Right lobe of liver (tissue), 6 donors: ENCODE results near the gene NTN5. TPM values are rescaled to one million over a fixed set of nuclear protein-coding genes. Genes with fewer than 3 reads are reported as not detected.

Experiments
- ATAC-seq, 4 donors: fragments of 200-7000 bp; cut with Tn5 transposase; one replicate each; pipeline ENCODE4 v1.9.1; 2020; ENCODE audit warnings: mild to moderate bottlenecking in 4 of 4, moderate library complexity in 4 of 4
- DNase-seq, 3 donors: peaks; one replicate each; pipeline ENCODE4 v3.0.0-alpha.2; 2020
- H3K27ac ChIP-seq, 3 donors: fragments of 200-600 bp; one replicate each; pipeline ENCODE4 v1.8.0; 2022
- H3K27me3 ChIP-seq, 2 donors: fragments of 200-600 bp; one replicate each; pipeline ENCODE4 v1.8.0; 2022
- H3K36me3 ChIP-seq, 4 donors: fragments of 200-600 bp; sonication (generic) in 1 of 4; one replicate each; pipeline versions ENCODE4 v1.5.1 to v1.8.0; 2017 to 2022; ENCODE audit warnings: control low read depth in 1 of 4
- H3K4me1 ChIP-seq, 4 donors: fragments of 200-600 bp; sonication (generic) in 1 of 4; one replicate each; pipeline versions ENCODE4 v1.5.1 to v1.8.0; 2017 to 2022; ENCODE audit warnings: control low read depth in 1 of 4
- H3K4me3 ChIP-seq, 3 donors: fragments of 200-600 bp; one replicate each; pipeline ENCODE4 v1.8.0; 2022
- H3K9me3 ChIP-seq, 4 donors: fragments of 200-600 bp; sonication (generic) in 1 of 4; one replicate each; pipeline versions ENCODE4 v1.5.1 to v1.8.0; 2017 to 2022; ENCODE audit warnings: control low read depth in 1 of 4
- CTCF ChIP-seq, 4 donors: fragments of 200-600 bp in 3 of 4; fragments of 450-650 bp in 1 of 4; IDR thresholded peaks; one replicate each; pipeline versions ENCODE4 v1.5.1 to v1.8.0; 2016 to 2022; ENCODE audit warnings: antibody characterized with exemption in 4 of 4, mild to moderate bottlenecking in 2 of 4
- POLR2A ChIP-seq: fragments of 450-650 bp; IDR thresholded peaks from one replicate; pipeline ENCODE4 v1.6.1; 2017; ENCODE audit warnings: antibody characterized with exemption, mild to moderate bottlenecking
- WGBS: methylation state at CpG from one replicate; pipeline ENCODE4 v1.1.6; 2018; ENCODE audit warnings: low coverage, low lambda C conversion rate; ENCODE audit not compliant: insufficient coverage; ENCODE audit errors: missing lambda C conversion rate; 5-methylcytosine and 5-hydroxymethylcytosine counted together
- intact Hi-C, 2 donors: fragments of 100-400 bp; cut with DNase I; formaldehyde crosslinking; loops; one replicate each; pipeline versions ENCODE4 v1.11.2 to v1.14.1; 2022
- total RNA-seq, 6 experiments: library from RNA; depleted of rRNA in 2 of 6; stranded (reverse); fragments of >200 nt in 2 of 6; fragmentation: NEBNext Ultra II Directional in 3 of 6; extraction: Animal tissue kit (Norgen Biotek cat#: 25700) in 3 of 6; gene quantifications; one replicate each; pipeline versions ENCODE4 v1.1.0 to v1.2.4, GENCODE V29; 2016 to 2023
- donor health status: DM: no; HTN: yes; CAD: no.
- donor health status: DM: no; HTN: no; CAD: no.
- donor health status: DM: no; HTN: no; CAD: no.
- donor health status: DM: no; HTN: yes; CAD: no.
- donor health status: DM: no; HTN: yes; CAD: no.

Gene NTN5
- total RNA-seq, 6 experiments from 2014 or later, result 0.11 to 0.32 TPM; not detected in 4

DNA sequence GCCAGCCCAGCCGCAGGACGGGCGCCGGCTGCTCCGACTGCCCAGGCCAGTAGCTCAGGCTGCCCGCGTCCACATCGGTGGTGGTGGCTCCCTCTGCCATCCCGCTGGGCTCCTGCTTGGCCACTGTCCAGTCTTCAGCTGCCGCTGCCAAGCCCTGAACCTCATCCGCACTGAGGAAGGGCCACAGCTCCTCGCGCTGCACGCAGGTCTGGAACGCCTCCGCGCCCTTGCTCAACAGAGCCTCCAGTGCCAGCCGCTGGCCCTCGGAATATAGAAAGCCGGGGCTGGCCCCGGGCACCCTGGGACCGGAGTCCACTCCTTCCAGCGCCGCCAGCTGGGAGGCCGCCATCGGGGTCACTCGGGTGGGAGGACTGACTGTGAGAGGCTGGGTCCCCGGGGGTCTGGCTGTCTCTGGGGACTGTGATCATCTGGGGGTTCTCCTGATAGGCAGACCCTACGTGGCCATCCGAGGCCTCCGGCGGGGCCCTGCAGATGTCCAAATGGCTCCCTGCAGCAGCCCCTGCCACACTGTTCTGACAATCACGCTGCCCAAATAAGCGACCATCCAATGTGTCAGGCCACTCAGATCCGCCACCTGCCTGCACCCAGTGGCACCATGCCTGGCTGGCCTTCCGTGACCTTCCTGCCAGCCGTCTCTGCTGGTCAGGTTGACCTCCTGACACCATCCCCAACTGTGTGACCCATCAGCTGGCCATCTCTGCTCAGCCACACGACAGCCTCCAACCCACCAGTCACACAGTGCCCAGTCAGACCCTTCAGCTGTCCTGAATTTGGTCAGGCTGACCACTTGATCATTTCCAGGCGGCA is 59.6 kb downstream of the NTN5 start:
- ATAC-seq (peak; percentile 53 to 82 (median 64)), DNase-seq (peak in 1 of 3 donors; percentile 68)
- H3K9me3 ChIP-seq, result no peaks in the 10 kb centered on the region
- no peak overlapping the region for H3K27ac ChIP-seq
- 57% methylated on average over 5 of the region's 39 CpGs for WGBS
- intact Hi-C loops, result no loop called here
- peaks cover 0 to 20% (median 7%) of the 10 kb centered on the region in 4 donors for H3K4me1 ChIP-seq
- TF ChIP-seq POLR2A (no peak), CTCF (IDR thresholded peaks at IDR 0.05) (no peak)
- H3K4me3 ChIP-seq, result no peak overlapping the region
- H3K27me3 ChIP-seq, result no peaks in the 10 kb centered on the region
- H3K36me3 ChIP-seq, result peaks cover 0 to 28% (median 16%) of the 10 kb centered on the region in 4 donors

- Histone ChIP-seq H3K9me3 (no peaks in the 10 kb centered on the region), H3K27me3 (no peaks in the 10 kb centered on the region), H3K36me3 (peaks cover 0 to 20% (median 14%) of the 10 kb centered on the region in 4 donors), H3K4me3 (no peak overlapping the region), H3K4me1 (peaks cover 0 to 6% (median under 1%) of the 10 kb centered on the region in 4 donors), H3K27ac (no peak overlapping the region)
- no peak for TF ChIP-seq POLR2A
- WGBS, result 100% methylated on average over 2 of the region's 14 CpGs
- intact Hi-C loops, result no loop called here
- ATAC-seq, result no peak
- DNase-seq, result no peak
These were observed 60.9 kb downstream of the NTN5 start for GRCh38 chr19:48611872-48612271.

Other genes with a start within 250 kb of the NTN5 start
- 10 to 100 TPM; 14.7 to 31.0 (median 17.6) TPM for gene GRWD1, start 227.0 kb downstream of the NTN5 start, total RNA-seq
- gene KCNJ14, start 217.4 kb downstream of the NTN5 start, total RNA-seq, result under 1 TPM; 0.22 to 0.44 (median 0.31) TPM
- gene CYTH2, start 203.6 kb downstream of the NTN5 start, total RNA-seq, result 10 to 100 TPM in 5 of 6 experiments, 1 to 10 TPM in 1; 7.7 to 22.7 (median 13.5) TPM
- gene LMTK3, start 161.2 kb downstream of the NTN5 start, total RNA-seq, result under 1 TPM in 5 of 6 experiments, not detected in 1; 0.09 to 0.31 (median 0.12) TPM
- under 1 TPM in 1 of 6 experiments, not detected in 5; 0.61 TPM for gene SULT2B1, start 120.8 kb downstream of the NTN5 start, total RNA-seq
- not detected for gene SPACA4, start 66.3 kb downstream of the NTN5 start, total RNA-seq
- gene FAM83E, start 57.9 kb downstream of the NTN5 start, total RNA-seq, result under 1 TPM in 2 of 6 experiments, not detected in 4; 0.22 to 0.37 TPM
- 100 to 1,000 TPM; 355 to 867 (median 385) TPM for gene RPL18, start 53.8 kb downstream of the NTN5 start, total RNA-seq
- gene SPHK2, start 53.5 kb downstream of the NTN5 start, total RNA-seq, result 10 to 100 TPM; 11.4 to 30.1 (median 17.2) TPM
- 10 to 100 TPM in 2 of 6 experiments, 1 to 10 TPM in 4; 1.8 to 11.6 (median 3.3) TPM for gene DBP, start 35.6 kb downstream of the NTN5 start, total RNA-seq
- gene CA11, start 26.8 kb downstream of the NTN5 start, total RNA-seq, result 1 to 10 TPM in 2 of 6 experiments, under 1 TPM in 4; 0.25 to 2.0 (median 0.54) TPM
- 1 to 10 TPM in 1 of 6 experiments, not detected in 5; 2.6 TPM for gene FUT2, start 23.0 kb upstream of the NTN5 start, total RNA-seq
- gene MAMSTR, start 46.7 kb upstream of the NTN5 start, total RNA-seq, result under 1 TPM in 5 of 6 experiments, not detected in 1; 0.22 to 0.37 (median 0.24) TPM
- gene RASIP1, start 67.6 kb upstream of the NTN5 start, total RNA-seq, result 1 to 10 TPM; 2.7 to 6.7 (median 4.9) TPM
- gene IZUMO1, start 73.9 kb upstream of the NTN5 start, total RNA-seq, result under 1 TPM in 5 of 6 experiments, not detected in 1; 0.10 to 0.35 (median 0.13) TPM
- 1 to 10 TPM in 3 of 6 experiments, under 1 TPM in 3; 0.22 to 1.9 (median 0.93) TPM for gene FUT1, start 79.6 kb upstream of the NTN5 start, total RNA-seq
- gene FGF21, start 82.5 kb upstream of the NTN5 start, total RNA-seq, result 10 to 100 TPM in 4 of 6 experiments, 1 to 10 TPM in 1, not detected in 1; 5.1 to 55.3 (median 32.7) TPM
- gene BCAT2, start 138.0 kb upstream of the NTN5 start, total RNA-seq, result 10 to 100 TPM in 4 of 6 experiments, 1 to 10 TPM in 2; 8.9 to 48.3 (median 12.5) TPM
- gene HSD17B14, start 163.5 kb upstream of the NTN5 start, total RNA-seq, result 10 to 100 TPM in 4 of 6 experiments, 1 to 10 TPM in 2; 3.5 to 78.0 (median 15.7) TPM
- gene PLEKHA4, start 195.6 kb upstream of the NTN5 start, total RNA-seq, result 10 to 100 TPM in 4 of 6 experiments, 1 to 10 TPM in 2; 5.7 to 25.6 (median 12.0) TPM
- 10 to 100 TPM in 4 of 6 experiments, 1 to 10 TPM in 2; 4.5 to 25.6 (median 12.2) TPM for gene PPP1R15A, start 199.4 kb upstream of the NTN5 start, total RNA-seq
- not detected for gene TULP2, start 225.7 kb upstream of the NTN5 start, total RNA-seq
- 100 to 1,000 TPM; 306 to 376 (median 349) TPM for gene NUCB1, start 227.3 kb upstream of the NTN5 start, total RNA-seq